WTC11 (cell line): Measurements from ENCODE around the gene SERGEF. TPM values are rescaled to one million over a fixed set of nuclear protein-coding genes. Genes with fewer than 3 reads are reported as not detected.

Experiments used
- ATAC-seq: fragments of 200-7000 bp; cut with Tn5 transposase; 2 replicates; pipeline ENCODE4 v1.10.0; 2021; ENCODE audit warnings: mild to moderate bottlenecking, moderate library complexity
- CTCF ChIA-PET: fragments of 300-600 bp; sonication (Branson Sonifier 250); formaldehyde crosslinking; loops from one replicate; lab custom pipeline; 2021; ENCODE audit warnings: antibody characterized with exemption; lab: Charles Lee
- POLR2A ChIA-PET: fragments of 350-600 bp; sonication (Branson Sonifier 250); formaldehyde crosslinking; loops from one replicate; lab custom pipeline; 2021; ENCODE audit warnings: antibody characterized with exemption; lab: Charles Lee
- DNase-seq: peaks from one replicate; pipeline ENCODE4 v3.0.0; 2021; ENCODE audit warnings: low spot score
- H3K27ac Mint-ChIP-seq: 2 replicates; pipeline ENCODE4 v1.8.0; 2021; ENCODE audit warnings: mixed read lengths
- H3K27me3 Mint-ChIP-seq: 2 replicates; pipeline ENCODE4 v1.8.0; 2021; ENCODE audit warnings: low read depth, mild to moderate bottlenecking, moderate library complexity, mixed read lengths
- H3K36me3 Mint-ChIP-seq: 2 replicates; pipeline ENCODE4 v1.8.0; 2021; ENCODE audit warnings: mixed read lengths
- H3K4me1 Mint-ChIP-seq: 2 replicates; pipeline ENCODE4 v1.8.0; 2022; ENCODE audit warnings: mixed read lengths
- H3K4me3 Mint-ChIP-seq: 2 replicates; pipeline ENCODE4 v1.8.0; 2021; ENCODE audit warnings: mild to moderate bottlenecking, moderate library complexity, mixed read lengths
- H3K9me3 Mint-ChIP-seq: 2 replicates; pipeline ENCODE4 v1.8.0; 2021; ENCODE audit warnings: mixed read lengths
- ATF1 ChIP-seq: sonication (generic); formaldehyde crosslinking; IDR thresholded peaks from 2 replicates; pipeline ENCODE4 v1.8.1; 2023; ENCODE audit warnings: mild to moderate bottlenecking, moderate library complexity, missing genetic modification reagents
- ELF4 ChIP-seq: sonication (generic); formaldehyde crosslinking; IDR thresholded peaks from 2 replicates; pipeline ENCODE4 v1.8.1; 2022; ENCODE audit warnings: low read depth, mild to moderate bottlenecking, moderate library complexity, missing genetic modification reagents
- ESRRA ChIP-seq: sonication (generic); formaldehyde crosslinking; IDR thresholded peaks from 2 replicates; pipeline ENCODE4 v1.8.1; 2022; ENCODE audit warnings: mild to moderate bottlenecking, missing genetic modification reagents, borderline replicate concordance
- FOXP1 ChIP-seq: sonication (generic); formaldehyde crosslinking; IDR thresholded peaks from 2 replicates; pipeline ENCODE4 v1.8.0; 2022; ENCODE audit warnings: missing genetic modification reagents, mild to moderate bottlenecking, moderate library complexity, borderline replicate concordance
- HMGA2 ChIP-seq: fragments of 250-450 bp; sonication (Bioruptor Pico); IDR thresholded peaks from 2 replicates; pipeline ENCODE4 v1.4.0; 2021; ENCODE audit warnings: mild to moderate bottlenecking, moderate library complexity
- JUN ChIP-seq: sonication (generic); formaldehyde crosslinking; IDR thresholded peaks from 2 replicates; pipeline ENCODE4 v1.8.0; 2023; ENCODE audit warnings: mild to moderate bottlenecking, missing genetic modification reagents
- NR3C1 ChIP-seq: sonication (generic); formaldehyde crosslinking; conservative IDR thresholded peaks from 2 replicates; pipeline ENCODE4 v1.8.1; 2023; ENCODE audit warnings: low read depth, mild to moderate bottlenecking, missing genetic modification reagents
- RORB ChIP-seq: fragments of 250-450 bp; sonication (Bioruptor Pico); IDR thresholded peaks from 2 replicates; pipeline ENCODE4 v1.9.0; 2021; ENCODE audit warnings: mild to moderate bottlenecking
- ZBTB21 ChIP-seq: sonication (generic); formaldehyde crosslinking; IDR thresholded peaks from 2 replicates; pipeline ENCODE4 v1.8.1; 2023; ENCODE audit warnings: mild to moderate bottlenecking, missing genetic modification reagents, borderline replicate concordance
- total RNA-seq: library from RNA; stranded (reverse); gene quantifications from 3 replicates; pipeline ENCODE4 v1.2.3, GENCODE V29; 2021
- TF ChIP-seq, protein P1 (sequence below): sonication (generic); formaldehyde crosslinking; IDR thresholded peaks from 2 replicates; pipeline ENCODE4 v1.8.1; 2022; ENCODE audit warnings: mild to moderate bottlenecking, missing genetic modification reagents, moderate library complexity, borderline replicate concordance
- TF ChIP-seq, protein P2 (sequence below): fragments of 250-450 bp; sonication (Bioruptor Pico); IDR thresholded peaks from 2 replicates; pipeline ENCODE4 v1.9.0; 2021; ENCODE audit warnings: mild to moderate bottlenecking
- TF ChIP-seq, protein P3 (sequence below): sonication (generic); formaldehyde crosslinking; IDR thresholded peaks from 2 replicates; pipeline ENCODE4 v1.8.0; 2022; ENCODE audit warnings: missing genetic modification reagents
- TF ChIP-seq, protein P4 (sequence below): sonication (generic); formaldehyde crosslinking; IDR thresholded peaks from 2 replicates; pipeline ENCODE4 v1.8.1; 2022; ENCODE audit warnings: low read depth, missing genetic modification reagents, borderline replicate concordance
- TF ChIP-seq, protein P5 (sequence below): sonication (generic); formaldehyde crosslinking; IDR thresholded peaks from 2 replicates; pipeline ENCODE4 v1.8.0; 2022; ENCODE audit warnings: mild to moderate bottlenecking, missing genetic modification reagents
- TF ChIP-seq, protein P6 (sequence below): sonication (generic); formaldehyde crosslinking; IDR thresholded peaks from 2 replicates; pipeline ENCODE4 v1.8.1; 2022; ENCODE audit warnings: mild to moderate bottlenecking, moderate library complexity, missing genetic modification reagents

Gene SERGEF
- total RNA-seq, 1 experiment from 2014 or later: 35.5 TPM

DNA sequence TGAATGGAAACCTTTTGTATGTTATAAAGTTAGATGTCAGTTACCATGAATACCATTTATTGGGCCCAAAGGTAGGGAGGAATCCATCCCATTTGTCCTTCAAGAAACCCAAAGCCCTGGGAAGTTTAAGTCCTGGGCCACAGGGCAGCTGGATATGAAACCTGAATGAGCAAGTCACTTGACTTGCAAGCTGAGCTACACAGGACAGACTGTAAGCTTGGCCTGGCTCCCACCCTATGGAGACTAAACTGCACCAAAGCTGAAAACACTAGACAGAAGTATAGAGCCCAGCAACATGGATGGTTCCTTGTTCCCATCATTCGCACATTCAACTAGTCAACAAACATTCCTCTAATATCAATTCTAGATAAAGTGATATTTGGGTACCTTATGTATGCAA lies 207.0 kb downstream of the SERGEF start (continued):
- TF ChIP-seq, protein P1, sequence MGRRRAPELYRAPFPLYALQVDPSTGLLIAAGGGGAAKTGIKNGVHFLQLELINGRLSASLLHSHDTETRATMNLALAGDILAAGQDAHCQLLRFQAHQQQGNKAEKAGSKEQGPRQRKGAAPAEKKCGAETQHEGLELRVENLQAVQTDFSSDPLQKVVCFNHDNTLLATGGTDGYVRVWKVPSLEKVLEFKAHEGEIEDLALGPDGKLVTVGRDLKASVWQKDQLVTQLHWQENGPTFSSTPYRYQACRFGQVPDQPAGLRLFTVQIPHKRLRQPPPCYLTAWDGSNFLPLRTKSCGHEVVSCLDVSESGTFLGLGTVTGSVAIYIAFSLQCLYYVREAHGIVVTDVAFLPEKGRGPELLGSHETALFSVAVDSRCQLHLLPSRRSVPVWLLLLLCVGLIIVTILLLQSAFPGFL: no peak
- no peak for TF ChIP-seq ELF4
- no peak for TF ChIP-seq FOXP1 (CRISPR knock-in tag)
- TF ChIP-seq, protein P2, sequence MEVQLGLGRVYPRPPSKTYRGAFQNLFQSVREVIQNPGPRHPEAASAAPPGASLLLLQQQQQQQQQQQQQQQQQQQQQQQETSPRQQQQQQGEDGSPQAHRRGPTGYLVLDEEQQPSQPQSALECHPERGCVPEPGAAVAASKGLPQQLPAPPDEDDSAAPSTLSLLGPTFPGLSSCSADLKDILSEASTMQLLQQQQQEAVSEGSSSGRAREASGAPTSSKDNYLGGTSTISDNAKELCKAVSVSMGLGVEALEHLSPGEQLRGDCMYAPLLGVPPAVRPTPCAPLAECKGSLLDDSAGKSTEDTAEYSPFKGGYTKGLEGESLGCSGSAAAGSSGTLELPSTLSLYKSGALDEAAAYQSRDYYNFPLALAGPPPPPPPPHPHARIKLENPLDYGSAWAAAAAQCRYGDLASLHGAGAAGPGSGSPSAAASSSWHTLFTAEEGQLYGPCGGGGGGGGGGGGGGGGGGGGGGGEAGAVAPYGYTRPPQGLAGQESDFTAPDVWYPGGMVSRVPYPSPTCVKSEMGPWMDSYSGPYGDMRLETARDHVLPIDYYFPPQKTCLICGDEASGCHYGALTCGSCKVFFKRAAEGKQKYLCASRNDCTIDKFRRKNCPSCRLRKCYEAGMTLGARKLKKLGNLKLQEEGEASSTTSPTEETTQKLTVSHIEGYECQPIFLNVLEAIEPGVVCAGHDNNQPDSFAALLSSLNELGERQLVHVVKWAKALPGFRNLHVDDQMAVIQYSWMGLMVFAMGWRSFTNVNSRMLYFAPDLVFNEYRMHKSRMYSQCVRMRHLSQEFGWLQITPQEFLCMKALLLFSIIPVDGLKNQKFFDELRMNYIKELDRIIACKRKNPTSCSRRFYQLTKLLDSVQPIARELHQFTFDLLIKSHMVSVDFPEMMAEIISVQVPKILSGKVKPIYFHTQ (CRISPR knock-in tag): no peak

DNA sequence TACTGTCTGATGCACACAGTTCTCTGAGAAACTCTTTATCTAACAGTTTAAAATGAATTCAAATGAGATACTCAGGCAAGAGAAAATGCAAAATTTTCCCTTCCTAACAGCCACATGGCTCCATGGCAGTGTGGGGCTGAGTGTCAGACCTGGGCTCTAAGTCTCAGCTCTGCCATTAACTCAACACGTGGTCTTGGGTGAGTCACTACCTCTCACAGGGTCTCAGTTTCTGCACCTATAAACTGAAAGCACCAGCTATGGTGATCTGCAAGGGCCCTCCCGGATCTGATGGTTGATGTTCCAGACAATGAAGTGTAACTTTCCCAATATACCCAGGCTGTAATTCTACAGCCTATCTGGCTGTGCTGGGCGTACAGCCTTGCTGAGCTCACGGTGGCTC lies 207.8 kb downstream of the SERGEF start:
- POLR2A ChIA-PET: no interaction called here
- H3K4me1 Mint-ChIP-seq: peaks cover 24% of the 10 kb centered on the region
- DNase-seq: no peak
- H3K36me3 Mint-ChIP-seq: no peaks in the 10 kb centered on the region
- CTCF ChIA-PET: no interaction called here
- H3K27ac Mint-ChIP-seq: no peak overlapping the region
- H3K9me3 Mint-ChIP-seq: peaks cover 5% of the 10 kb centered on the region
- H3K4me3 Mint-ChIP-seq: no peak overlapping the region
- no peak for ATAC-seq
- H3K27me3 Mint-ChIP-seq: no peaks in the 10 kb centered on the region; the same call in none of the 2 replicates
- no peak for TF ChIP-seq ATF1 (CRISPR knock-in tag)
- TF ChIP-seq ESRRA (CRISPR knock-in tag): no peak

DNA sequence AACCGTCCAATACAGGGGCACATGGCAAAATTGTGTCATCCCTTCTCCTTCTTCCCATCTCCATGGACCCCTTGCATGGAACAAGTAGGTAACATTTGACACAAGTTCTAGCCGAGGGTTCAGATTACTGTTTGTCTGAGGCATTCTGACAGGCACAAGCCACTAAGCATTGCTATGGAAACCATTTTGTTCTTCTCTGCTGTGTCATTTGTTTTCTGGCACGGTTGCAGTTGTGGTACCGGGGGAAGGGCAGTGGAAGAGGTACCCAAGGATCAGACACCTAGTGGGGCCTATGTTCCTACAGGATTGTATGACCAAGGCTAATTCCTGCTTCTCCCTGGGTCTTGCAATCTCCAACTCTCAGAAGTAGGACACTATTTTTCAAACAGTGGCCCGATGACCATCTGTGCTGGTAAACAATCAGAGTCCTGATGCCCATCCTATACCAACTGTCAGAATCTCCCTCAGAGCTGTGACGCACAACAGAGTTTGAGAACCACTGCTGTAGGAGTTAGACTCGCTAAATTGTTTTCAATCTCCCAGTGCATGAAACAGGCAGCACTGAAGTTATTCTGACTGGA lies 209.0 kb downstream of the SERGEF start:
- no peaks in the 10 kb centered on the region; the same call in 1 of the 2 replicates for H3K36me3 Mint-ChIP-seq
- no peak overlapping the region for H3K4me3 Mint-ChIP-seq
- H3K27me3 Mint-ChIP-seq: no peaks in the 10 kb centered on the region; the same call in none of the 2 replicates
- no peak for TF ChIP-seq JUN (CRISPR knock-in tag)
- TF ChIP-seq, protein P3, sequence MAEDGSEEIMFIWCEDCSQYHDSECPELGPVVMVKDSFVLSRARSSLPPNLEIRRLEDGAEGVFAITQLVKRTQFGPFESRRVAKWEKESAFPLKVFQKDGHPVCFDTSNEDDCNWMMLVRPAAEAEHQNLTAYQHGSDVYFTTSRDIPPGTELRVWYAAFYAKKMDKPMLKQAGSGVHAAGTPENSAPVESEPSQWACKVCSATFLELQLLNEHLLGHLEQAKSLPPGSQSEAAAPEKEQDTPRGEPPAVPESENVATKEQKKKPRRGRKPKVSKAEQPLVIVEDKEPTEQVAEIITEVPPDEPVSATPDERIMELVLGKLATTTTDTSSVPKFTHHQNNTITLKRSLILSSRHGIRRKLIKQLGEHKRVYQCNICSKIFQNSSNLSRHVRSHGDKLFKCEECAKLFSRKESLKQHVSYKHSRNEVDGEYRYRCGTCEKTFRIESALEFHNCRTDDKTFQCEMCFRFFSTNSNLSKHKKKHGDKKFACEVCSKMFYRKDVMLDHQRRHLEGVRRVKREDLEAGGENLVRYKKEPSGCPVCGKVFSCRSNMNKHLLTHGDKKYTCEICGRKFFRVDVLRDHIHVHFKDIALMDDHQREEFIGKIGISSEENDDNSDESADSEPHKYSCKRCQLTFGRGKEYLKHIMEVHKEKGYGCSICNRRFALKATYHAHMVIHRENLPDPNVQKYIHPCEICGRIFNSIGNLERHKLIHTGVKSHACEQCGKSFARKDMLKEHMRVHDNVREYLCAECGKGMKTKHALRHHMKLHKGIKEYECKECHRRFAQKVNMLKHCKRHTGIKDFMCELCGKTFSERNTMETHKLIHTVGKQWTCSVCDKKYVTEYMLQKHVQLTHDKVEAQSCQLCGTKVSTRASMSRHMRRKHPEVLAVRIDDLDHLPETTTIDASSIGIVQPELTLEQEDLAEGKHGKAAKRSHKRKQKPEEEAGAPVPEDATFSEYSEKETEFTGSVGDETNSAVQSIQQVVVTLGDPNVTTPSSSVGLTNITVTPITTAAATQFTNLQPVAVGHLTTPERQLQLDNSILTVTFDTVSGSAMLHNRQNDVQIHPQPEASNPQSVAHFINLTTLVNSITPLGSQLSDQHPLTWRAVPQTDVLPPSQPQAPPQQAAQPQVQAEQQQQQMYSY: no peak
- TF ChIP-seq, protein P4, sequence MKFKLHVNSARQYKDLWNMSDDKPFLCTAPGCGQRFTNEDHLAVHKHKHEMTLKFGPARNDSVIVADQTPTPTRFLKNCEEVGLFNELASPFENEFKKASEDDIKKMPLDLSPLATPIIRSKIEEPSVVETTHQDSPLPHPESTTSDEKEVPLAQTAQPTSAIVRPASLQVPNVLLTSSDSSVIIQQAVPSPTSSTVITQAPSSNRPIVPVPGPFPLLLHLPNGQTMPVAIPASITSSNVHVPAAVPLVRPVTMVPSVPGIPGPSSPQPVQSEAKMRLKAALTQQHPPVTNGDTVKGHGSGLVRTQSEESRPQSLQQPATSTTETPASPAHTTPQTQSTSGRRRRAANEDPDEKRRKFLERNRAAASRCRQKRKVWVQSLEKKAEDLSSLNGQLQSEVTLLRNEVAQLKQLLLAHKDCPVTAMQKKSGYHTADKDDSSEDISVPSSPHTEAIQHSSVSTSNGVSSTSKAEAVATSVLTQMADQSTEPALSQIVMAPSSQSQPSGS (CRISPR knock-in tag): no peak
- no peak for TF ChIP-seq NR3C1 (CRISPR knock-in tag)
- no peak for TF ChIP-seq RORB
- TF ChIP-seq, protein P5, sequence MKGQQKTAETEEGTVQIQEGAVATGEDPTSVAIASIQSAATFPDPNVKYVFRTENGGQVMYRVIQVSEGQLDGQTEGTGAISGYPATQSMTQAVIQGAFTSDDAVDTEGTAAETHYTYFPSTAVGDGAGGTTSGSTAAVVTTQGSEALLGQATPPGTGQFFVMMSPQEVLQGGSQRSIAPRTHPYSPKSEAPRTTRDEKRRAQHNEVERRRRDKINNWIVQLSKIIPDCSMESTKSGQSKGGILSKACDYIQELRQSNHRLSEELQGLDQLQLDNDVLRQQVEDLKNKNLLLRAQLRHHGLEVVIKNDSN (CRISPR knock-in tag): no peak
- TF ChIP-seq HMGA2 (CRISPR knock-in tag): no peak
- TF ChIP-seq, protein P6, sequence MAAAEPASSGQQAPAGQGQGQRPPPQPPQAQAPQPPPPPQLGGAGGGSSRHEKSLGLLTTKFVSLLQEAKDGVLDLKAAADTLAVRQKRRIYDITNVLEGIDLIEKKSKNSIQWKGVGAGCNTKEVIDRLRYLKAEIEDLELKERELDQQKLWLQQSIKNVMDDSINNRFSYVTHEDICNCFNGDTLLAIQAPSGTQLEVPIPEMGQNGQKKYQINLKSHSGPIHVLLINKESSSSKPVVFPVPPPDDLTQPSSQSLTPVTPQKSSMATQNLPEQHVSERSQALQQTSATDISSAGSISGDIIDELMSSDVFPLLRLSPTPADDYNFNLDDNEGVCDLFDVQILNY (CRISPR knock-in tag): no peak
- TF ChIP-seq ZBTB21: no peak
- TF ChIP-seq, all 79 proteins: peak for 0
- ATAC-seq: no peak
- Mint-ChIP-seq H3K4me1 (peaks cover 24% of the 10 kb centered on the region), H3K9me3 (peaks cover 9% of the 10 kb centered on the region), H3K27ac (no peak overlapping the region; the same call in 1 of the 2 replicates)
- ChIA-PET CTCF (interaction anchor here (3.0 kb wide), 1 partner anchor 37 kb away, joined by 29 read pairs; no protein-coding TSS in a partner anchor), POLR2A (no interaction called here)
- no peak for DNase-seq
